ENCODE data around the gene MATN3.

Gene MATN3

GRCh38 chr2:20035955-20036666, 23.6 kb upstream of the MATN3 start:
- DNase-seq: no peak

- DNase-seq: no peak
Measured at GRCh38 chr2:20034821-20035220, 22.4 kb upstream of the MATN3 start.

DNA sequence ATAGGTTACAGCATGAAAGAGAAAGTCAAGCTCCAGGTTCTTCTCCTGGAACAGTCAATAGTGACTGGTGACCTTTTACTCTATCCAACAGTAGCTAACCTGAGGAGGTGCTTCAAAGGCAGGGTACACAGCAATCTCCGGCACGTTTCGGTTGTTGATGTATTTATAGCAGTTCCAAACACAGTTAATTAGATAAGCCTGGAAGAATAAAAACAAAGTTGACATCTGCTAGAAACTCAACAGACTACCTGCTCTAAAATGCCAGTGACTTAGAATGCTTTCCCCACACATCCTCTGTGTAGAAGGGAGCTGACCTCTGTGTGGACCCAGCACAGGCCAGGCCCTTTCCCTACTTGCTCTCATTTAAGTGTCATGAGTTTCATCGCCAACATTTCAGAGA, 21.8 kb upstream of the MATN3 start:
- no peak for DNase-seq

- no peak for DNase-seq
Measured at GRCh38 chr2:20033322-20033721, 20.9 kb upstream of the MATN3 start.

GRCh38 chr2:20030224-20030623, 17.8 kb upstream of the MATN3 start:
- DNase-seq: no peak

- no peak for DNase-seq
Measured at GRCh38 chr2:20027705-20028434, 15.4 kb upstream of the MATN3 start.

DNA sequence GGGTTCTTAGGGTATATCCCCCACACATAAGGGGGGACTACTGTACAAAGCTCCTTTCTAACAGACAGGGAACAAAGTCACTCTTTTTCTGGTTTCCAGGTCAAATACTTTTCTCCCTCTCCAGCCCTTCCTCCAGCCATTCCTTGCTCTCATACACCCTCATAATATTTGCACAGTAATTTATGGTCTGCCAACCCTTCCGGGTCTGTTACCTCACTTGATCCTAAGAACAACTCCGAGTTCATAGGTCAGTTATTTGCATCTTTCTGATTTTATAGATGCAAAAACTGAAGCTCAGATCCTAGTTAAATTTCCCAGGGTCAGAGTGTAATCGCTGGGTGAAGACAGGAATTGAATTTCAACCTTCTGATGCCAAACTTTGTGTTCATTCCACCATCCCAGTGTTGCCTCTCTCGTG, 14.8 kb upstream of the MATN3 start:
- DNase-seq: no peak

- DNase-seq: no peak
Measured at GRCh38 chr2:20025065-20025786, 12.8 kb upstream of the MATN3 start.

- no peak for DNase-seq
Measured at GRCh38 chr2:20023688-20024087, 11.2 kb upstream of the MATN3 start.

DNA sequence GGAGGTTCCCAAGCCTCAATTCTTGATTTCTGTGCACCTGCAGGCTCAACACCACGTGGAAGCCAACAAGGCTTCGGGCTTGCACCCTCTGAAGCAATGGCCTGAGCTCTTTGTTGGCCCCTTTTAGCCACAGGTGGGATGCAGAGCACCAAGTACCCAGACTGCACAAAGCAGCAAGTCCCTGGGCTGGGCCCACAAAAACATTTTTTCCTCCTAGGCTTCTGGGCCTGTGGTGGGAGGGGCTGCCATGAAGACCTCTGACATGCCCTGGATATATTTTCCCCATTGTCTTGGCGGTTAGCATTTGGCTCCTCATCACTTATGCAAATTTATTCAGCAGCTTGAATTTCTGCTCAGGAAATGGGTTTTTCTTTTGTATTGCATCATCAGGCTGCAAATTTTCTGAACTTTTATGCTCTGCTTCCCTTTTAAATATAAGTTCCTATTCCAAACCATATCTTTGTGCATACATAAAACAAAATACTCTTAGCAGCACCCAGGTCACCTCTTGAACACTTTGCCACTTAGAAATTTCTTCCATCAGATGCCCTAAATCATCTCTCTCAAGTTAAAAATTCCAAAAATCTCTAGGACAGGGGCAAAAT, 9.0 kb upstream of the MATN3 start:
- DNase-seq: no peak

DNA sequence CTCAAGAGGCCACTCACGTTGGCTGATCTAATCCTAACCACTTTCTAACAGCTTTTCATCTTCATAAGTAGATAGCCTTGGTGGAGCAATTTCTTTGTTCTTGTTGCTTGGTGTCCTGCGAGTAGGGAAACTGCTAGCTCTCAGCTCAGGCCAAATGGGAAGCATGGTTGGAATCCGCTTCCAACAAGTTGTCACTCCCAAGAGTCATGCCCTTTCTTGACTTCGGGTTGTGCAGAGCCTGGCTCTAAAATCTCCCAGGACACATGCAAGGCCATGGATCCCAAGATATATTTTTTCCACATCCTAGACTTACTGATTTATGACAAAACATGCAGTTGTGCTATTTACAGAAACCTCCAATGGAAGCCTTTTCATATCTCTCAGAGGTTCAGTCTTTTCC, 7.3 kb upstream of the MATN3 start:
- DNase-seq: no peak

DNA sequence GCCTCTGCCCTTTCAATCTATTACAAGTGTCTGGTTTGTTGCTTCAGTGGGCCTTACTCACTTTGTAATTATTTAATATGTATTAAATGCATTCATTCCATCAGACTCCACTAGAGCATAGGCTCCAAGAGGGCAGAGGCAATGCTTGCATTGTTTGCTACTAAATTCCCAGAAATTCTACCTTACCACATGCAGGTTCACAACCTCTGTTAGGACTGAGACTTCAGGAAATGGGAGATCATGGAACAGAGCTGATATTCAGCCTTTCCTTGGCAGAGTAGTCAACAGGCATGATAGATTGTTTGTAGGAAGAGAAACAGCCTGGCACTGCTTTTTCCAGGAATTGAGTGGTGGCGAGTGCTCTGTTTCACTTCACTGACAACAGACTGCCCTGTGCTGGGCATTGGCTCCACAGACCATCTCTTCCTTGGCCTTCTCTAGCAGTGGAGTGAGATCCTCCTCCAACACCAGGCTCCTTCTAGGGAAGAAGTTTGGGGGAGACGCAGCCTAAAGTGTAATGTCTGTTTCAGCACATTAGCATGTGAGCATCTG, 6.2 kb upstream of the MATN3 start:
- DNase-seq: no peak

- DNase-seq: no peak
Measured at GRCh38 chr2:20016346-20016745, 3.9 kb upstream of the MATN3 start.

DNA sequence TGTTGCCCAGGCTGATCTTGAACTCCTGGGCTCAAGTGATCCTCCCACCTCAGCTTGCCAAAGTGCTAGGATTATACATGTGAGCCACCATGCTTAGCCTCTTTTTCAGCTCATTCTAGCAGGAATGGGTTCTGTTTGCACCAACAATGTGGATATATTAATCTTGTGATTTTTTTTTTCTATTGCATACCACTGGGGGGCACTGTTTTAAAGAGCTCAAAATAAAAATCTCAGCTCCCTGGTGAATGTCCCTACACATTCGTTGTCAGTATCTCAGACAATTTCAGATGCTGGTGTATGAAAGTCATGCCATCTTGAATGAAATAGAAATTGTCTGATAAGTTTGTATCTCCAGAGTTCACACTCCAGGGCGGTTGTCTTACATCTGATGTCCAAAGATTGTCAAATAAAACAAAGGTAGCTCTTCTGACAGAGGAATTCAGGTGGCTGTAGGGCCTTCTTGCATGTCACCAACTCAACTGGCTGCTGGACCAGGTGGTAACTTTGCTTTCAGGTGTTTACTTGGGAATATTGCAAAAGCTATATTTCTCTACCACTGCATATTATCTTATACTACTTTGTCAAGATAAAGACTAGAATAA, 3.1 kb upstream of the MATN3 start:
- DNase-seq: no peak

GRCh38 chr2:20013126-20013849, 820 bp upstream of the MATN3 start:
- no peak for DNase-seq

DNA sequence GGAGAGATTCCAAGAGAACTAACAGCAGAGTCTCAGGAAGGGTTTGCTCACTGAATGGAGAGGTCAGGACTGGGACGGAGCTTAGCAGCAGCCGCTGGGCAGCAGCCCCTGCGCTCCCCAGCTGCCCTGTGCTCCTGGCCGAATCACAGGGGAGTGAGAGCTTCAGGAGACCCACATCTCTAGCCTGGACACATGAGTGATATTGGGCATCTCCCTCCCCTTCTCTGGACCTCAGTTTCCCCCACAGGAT, 511 bp downstream of the MATN3 start:
- no peak for DNase-seq

DNA sequence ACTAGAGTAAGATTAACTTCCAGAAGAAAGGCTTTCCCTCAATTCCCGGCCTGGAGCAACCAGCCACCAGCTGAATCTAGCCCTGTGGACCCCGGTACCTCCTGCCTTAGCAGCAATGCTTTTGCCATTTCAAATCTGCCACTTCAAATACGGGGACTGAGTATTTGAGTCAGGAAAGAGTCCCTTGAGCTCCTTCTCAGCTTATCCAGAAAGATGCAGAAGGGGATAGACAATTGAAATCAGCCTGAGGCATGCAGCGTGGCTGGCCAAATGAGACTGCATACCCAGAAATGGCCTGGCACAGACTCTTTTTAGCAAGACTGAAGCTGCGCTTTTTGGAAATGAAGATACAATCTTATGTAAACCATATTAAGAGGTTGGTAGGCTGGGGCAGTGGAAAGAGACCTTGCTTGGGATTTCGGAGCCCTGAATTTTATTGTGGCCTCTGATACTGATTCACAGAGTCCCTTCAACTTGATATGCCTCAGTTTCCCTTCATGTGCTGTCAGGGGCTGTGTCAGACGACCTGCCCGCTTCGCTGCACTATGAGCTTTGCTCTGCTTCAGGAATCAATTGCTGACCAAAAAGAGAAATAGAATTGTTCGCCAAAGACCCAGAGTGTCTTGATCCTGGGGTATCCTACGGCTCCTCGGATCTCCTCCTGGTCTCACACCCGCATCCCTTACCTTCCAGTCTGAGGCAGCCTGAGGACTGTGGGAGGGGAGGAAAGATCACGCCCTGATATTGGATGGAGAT, 1.0 kb downstream of the MATN3 start:
- DNase-seq: no peak

DNA sequence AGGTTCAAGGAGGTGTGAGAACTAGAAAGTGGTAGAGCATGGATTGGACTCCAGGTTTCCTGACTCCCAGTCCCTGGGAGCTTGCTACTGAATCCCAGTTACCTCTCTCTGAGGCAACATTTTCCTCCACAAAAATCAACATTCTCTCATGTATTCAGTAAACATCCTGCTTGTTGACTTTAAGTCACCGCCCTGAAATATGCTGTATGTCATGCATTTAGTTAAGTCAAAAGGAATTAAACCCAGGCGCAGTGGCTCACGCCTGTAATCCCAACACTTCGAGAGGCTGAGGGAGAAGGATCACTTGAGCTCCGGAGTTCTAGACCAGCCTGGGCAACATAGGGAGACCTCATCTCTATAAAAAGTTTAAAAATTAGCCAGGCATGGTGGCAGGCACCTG, 3.8 kb downstream of the MATN3 start:
- DNase-seq: no peak

- DNase-seq: no peak
Measured at GRCh38 chr2:20005891-20006470, 6.5 kb downstream of the MATN3 start.

GRCh38 chr2:20005067-20005627, 7.3 kb downstream of the MATN3 start:
- no peak for DNase-seq

- DNase-seq: no peak
Measured at GRCh38 chr2:20001361-20001863, 11.1 kb downstream of the MATN3 start.
